Activated CD8-positive, alpha-beta memory T cell treated with anti-CD3 and anti-CD28 coated beads, Interleukin-2, amount 50 U/mL, for 48 hours (primary cell): Measurements from ENCODE around the gene MFSD12.
"Not testable (repeated sequence)": the region's sequence is repeated elsewhere in the genome, so short reads cannot be mapped to it uniquely, and the experiment has no call there.

Source experiments
- DNase-seq: peaks from one replicate; pipeline ENCODE4 v3.0.0-alpha.2; 2020

Gene MFSD12

GRCh38 chr19:3584036-3584802 is 26.8 kb upstream of the MFSD12 start:
- not testable (repeated sequence) for DNase-seq

- not testable (repeated sequence) for DNase-seq
Measured at GRCh38 chr19:3581792-3582191, 24.4 kb upstream of the MFSD12 start.

DNA sequence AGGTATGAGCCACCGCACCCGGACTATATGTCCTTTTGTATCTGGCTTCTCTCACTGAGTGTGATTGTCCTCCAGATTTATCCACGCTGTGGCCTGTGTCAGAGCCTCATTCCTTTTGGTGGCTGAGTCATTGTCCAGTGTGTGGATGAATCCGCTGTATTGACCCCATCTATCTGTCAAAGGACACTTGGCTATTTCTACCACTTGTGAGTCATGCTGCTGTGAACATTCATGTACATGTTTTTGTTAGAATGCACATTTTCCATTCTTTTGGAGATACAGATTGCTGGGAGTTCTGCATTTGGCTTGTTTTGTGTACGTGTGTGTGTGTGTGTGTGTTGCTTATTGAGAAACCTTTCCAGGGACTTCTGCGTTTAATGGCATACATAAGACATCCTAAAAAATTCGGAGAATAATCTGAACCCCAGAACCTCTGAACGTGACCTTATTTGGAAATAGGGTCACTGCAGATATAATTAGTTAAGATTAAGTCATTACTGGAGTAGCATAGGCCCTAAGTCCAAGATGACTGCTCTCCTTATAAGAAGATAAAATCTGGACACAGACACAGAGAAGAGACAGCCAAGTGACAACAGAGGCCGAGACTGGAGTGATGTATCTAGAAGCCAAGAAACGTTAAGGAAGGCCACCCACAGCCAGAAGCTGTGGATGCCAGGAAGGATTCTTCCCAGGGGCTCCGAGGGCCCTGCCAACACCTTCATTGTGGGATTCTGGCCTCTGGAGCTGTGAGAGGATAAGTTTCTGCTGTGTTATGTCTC is 23.0 kb upstream of the MFSD12 start:
- no peak for DNase-seq

DNA sequence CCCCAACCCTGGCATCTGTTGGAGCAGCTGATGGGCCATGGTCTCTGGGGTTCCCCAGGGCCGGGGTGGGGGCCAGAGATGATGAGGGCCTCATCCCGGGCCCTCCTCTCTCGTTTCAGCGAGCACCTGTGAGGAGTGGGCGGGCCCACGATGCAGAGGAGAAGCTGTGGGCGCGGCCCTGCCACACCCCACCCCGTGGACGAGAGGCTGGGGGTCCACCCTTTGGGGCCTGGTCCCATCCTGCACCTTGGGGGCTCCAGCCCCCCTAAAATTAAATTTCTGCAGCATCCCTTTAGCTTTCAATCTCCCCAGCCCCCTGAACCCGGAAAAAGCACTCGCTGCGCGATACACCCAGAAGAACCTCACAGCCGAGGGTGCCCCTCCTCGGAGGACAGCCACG is 21.0 kb upstream of the MFSD12 start:
- DNase-seq = no peak

DNA sequence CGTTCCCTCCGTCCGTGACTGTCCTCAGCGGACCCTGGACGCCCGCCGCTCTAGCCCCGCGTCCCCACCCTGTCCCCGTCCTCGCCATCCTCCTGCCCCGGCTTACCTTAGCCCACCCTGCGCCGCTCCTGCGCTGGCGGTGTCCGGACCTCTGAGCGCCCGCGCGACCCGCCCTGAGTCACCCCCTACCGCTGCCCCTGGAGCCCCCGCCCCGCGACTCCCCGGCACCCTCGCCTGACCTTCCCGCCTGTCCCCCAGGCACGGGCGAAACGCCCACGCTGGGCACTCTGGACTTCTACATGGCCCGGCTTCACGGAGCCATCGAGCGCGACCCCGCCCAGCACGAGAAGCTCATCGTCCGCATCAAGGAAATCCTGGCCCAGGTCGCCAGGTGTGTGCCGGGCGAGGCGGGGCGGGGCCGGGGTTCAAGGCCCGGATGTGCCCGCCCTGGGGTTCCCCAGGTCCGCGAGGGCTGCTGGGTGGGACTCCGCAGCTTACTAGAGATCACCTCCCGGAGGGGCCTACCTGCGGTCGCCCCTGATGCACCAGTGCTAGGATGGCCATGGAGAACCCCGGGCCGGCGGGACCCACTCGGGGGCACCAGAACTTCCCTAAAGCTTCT is 20.4 kb upstream of the MFSD12 start:
- DNase-seq = no peak

DNA sequence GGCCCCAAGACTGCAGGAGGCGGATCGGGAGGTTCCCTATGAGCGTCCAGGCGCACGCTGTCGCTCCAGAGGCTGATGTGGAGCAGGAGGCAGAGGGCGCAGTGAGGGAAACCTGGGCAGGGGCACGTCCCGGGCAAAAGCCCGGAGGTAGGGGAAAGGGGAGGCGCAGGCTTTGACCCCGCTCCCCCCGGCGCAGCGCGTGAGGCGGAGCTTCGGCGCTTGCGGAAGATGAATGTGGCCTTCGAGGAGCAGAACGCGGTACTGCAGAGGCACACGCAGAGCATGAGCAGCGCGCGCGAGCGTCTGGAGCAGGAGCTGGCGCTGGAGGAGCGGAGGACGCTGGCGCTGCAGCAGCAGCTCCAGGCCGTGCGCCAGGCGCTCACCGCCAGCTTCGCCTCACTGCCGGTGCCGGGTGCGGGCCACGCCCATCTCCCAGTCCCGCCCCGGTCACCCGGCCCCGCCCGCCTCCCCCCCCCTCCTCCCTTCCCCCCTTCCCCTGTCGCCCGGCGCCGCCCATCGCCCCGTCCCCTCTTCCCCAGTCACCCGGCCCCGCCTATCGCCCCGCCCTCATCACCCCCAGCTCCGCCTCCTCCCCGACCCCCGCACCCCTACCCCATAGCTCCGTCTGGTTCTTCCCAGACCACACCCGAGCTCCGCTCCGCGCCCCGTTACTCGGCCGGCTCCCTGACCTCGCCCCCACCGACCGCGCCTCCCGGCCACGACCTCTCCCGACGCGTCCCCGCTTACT is 19.5 kb upstream of the MFSD12 start:
- DNase-seq = no peak

DNA sequence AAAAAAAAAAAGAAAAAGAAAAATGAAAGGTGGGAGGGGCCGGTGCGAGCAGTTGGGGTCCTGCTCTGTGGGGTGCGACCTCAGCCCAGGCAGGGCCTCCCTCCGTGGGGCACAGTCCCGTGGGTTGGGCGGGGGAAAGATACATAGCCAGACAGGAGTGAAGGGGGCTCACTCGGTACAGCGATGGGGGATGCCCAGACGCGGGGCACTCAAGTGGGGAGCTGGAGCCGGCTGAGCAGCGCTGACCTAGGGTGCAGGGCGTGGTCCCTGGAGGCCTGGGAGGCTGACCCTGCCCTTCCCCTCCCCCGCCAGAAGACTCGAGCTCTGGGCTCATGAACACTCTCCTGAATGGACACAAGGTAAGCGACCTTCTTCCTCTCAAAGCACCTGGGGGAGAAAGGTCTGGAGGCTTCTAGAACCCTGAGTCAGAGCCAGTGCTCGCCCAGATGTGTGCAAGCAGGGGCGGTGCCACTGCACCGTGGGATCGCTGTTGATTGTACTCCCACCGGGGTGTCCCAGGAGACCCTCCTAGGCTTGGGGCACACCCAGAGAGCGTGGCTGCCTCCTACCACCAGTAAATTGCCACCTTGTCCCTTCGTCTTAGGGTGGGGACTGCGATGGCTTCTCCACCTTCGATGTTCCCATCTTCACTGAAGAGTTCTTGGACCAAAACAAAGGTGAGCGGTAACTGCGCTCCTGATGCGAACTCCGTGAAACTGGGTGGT is 18.7 kb upstream of the MFSD12 start:
- DNase-seq = no peak

- no peak for DNase-seq
Measured at GRCh38 chr19:3575260-3575741, 17.9 kb upstream of the MFSD12 start.

GRCh38 chr19:3573858-3574637 is 16.7 kb upstream of the MFSD12 start:
- peak; percentile 98 for DNase-seq

- peak; percentile 73 for DNase-seq
Measured at GRCh38 chr19:3573162-3573857, 15.9 kb upstream of the MFSD12 start.

GRCh38 chr19:3572855-3573161 is 15.4 kb upstream of the MFSD12 start, which contains the start of gene HMG20B:
TSS of gene HMG20B (plus strand) at chr19:3572944. CDS start at chr19:3573310, 366 bp downstream.
- no peak for DNase-seq

- DNase-seq = peak; percentile 98
Measured at GRCh38 chr19:3572132-3572854, 14.9 kb upstream of the MFSD12 start.

DNA sequence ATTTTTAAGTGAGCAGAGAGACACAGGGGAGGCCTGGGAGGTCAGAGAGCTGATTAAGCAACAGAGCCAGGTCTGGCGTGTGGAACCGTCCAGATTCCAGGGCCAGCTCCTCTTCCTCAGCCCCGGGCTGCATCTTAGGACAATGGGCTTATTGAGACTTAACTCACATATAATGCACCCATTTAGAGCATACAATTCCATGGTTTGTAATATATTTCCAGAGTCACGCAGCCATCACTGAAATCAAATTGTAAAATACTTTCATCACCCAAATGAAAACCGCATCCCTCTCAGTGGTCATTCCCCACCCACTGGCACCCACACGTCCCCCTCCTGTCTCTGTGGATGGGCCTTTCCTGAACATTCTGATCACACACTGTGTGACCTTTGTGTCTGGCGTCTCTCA is 13.2 kb upstream of the MFSD12 start:
- no peak for DNase-seq

DNA sequence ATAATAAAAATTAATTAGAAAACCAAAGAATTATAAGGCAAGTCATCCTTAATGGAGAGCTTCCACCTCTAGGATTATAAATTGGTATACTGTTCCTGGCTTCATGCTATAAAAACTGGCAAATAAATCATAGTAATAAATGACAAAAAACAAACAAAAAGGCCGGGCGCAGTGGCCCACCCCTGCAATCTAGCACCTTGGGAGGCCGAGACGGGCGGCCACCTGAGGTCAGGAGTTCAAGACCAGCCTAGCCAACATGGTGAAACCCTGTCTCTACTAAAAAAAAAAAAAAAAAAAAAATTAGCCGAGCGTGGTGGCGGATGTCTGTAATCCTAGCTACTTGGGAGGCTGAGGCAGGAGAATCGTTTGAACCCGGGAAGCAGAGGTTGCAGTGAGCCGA is 12.7 kb upstream of the MFSD12 start:
- DNase-seq = not testable (repeated sequence)

DNA sequence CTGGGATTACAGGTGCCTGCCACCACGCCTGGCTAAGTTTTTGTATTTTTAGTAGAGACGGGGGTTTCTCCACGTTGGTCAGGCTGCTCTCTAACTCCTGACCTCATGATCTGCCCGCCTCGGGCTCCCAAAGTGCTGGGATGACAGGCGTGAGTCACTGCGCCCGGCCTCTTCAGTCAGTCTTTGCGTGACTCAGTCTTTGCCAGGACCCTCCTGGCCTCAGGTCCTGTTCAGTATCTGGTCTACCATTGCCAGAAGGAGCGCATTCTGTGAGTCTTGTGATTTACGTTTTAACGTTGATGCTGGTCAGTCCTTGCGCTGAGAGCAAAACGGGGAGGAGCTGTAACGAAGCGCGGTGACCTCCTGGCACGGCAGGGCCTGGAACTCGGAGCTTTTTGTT is 7.8 kb upstream of the MFSD12 start:
- no peak for DNase-seq

- no peak for DNase-seq
Measured at GRCh38 chr19:3563709-3564524, 6.5 kb upstream of the MFSD12 start.

- DNase-seq = peak; percentile 83
Measured at GRCh38 chr19:3556978-3557460, 367 bp downstream of the MFSD12 start.

GRCh38 chr19:3556423-3556977 is 886 bp downstream of the MFSD12 start:
- DNase-seq = no peak
